Measurements from ENCODE around the gene NPIPB2.

GRCh38 chr16:11909653-11910545, 31.9 kb downstream of the NPIPB2 start:
- no peak for TF ChIP-seq CTCF (IDR thresholded peaks at IDR 0.05; ENCODE audit: insufficient read depth, low read length)
- no peak for TF ChIP-seq POLR2AphosphoS5 (IDR thresholded peaks at IDR 0.05; ENCODE audit: low read depth)
- TF ChIP-seq GABPA (IDR thresholded peaks at IDR 0.05; ENCODE audit: low read depth) = no peak
- no peak for TF ChIP-seq SPI1 (IDR thresholded peaks at IDR 0.05; ENCODE audit: borderline replicate concordance, low read depth)

All from HL-60 (cell line).